PC-9 (cell line): ENCODE results near the gene ABCC12. TPM values are rescaled to one million over a fixed set of nuclear protein-coding genes. Genes with fewer than 3 reads are reported as not detected.

Experiments used
- BruUV-seq: library from RNA; stranded (reverse); fragments of 400-500 nt; replicated peaks from 2 replicates; lab custom pipeline; 2021; lab: Mats Ljungman, UMichigan
- CTCF ChIA-PET: fragments of 300-600 bp; sonication (Branson Sonifier 250); formaldehyde crosslinking; loops from one replicate; lab custom pipeline; 2022; ENCODE audit warnings: antibody characterized with exemption; lab: Charles Lee
- POLR2A ChIA-PET: fragments of 300-600 bp; sonication (Branson Sonifier 250); formaldehyde crosslinking; loops from one replicate; lab custom pipeline; 2022; ENCODE audit warnings: antibody characterized with exemption; ENCODE audit not compliant: unreplicated experiment; lab: Charles Lee
- DNase-seq, 2 experiments: peaks; one replicate each; pipeline versions ENCODE4 v3.0.0 to v3.0.0-alpha.2; 2015 to 2022; ENCODE audit warnings: mixed read lengths in 1 of 2
- H2AFZ ChIP-seq: fragments of 200-600 bp; sonication (generic); 2 replicates; pipeline ENCODE4 v1.8.1; 2017; ENCODE audit warnings: antibody characterized with exemption
- H3F3A ChIP-seq: fragments of 200-600 bp; sonication (generic); 2 replicates; pipeline ENCODE4 v1.8.1; 2017; ENCODE audit warnings: antibody characterized with exemption, mild to moderate bottlenecking, low read depth; ENCODE audit not compliant: insufficient read depth
- H3K27ac ChIP-seq: fragments of 200-600 bp; sonication (generic); 2 replicates; pipeline ENCODE4 v1.6.1; 2016; ENCODE audit warnings: mixed run types
- H3K27me3 ChIP-seq: fragments of 200-600 bp; sonication (generic); 2 replicates; pipeline ENCODE4 v1.6.1; 2016; ENCODE audit warnings: low read depth, mixed run types; ENCODE audit not compliant: insufficient read depth
- H3K36me3 ChIP-seq: fragments of 200-600 bp; sonication (generic); 2 replicates; pipeline ENCODE4 v1.6.1; 2016; ENCODE audit warnings: low read depth, mixed run types
- H3K4me1 ChIP-seq: fragments of 200-600 bp; sonication (generic); replicated peaks from 2 replicates; pipeline ENCODE4 v1.6.1; 2016; ENCODE audit warnings: mixed run types; ENCODE audit not compliant: insufficient read depth
- H3K4me2 ChIP-seq: fragments of 200-600 bp; sonication (generic); 2 replicates; pipeline ENCODE4 v1.6.1; 2017; ENCODE audit warnings: mixed run types
- H3K4me3 ChIP-seq: fragments of 200-600 bp; sonication (generic); 2 replicates; pipeline ENCODE4 v1.6.1; 2016; ENCODE audit warnings: mixed run types
- H3K79me2 ChIP-seq: fragments of 200-600 bp; sonication (generic); 2 replicates; pipeline ENCODE4 v1.6.1; 2017; ENCODE audit warnings: low read depth, mixed run types
- H3K9me2 ChIP-seq: fragments of 200-600 bp; sonication (generic); 2 replicates; pipeline ENCODE4 v1.8.1; 2017; ENCODE audit warnings: mild to moderate bottlenecking; ENCODE audit not compliant: insufficient read depth
- H3K9me3 ChIP-seq: fragments of 200-600 bp; sonication (generic); 2 replicates; pipeline ENCODE4 v1.8.1; 2016; ENCODE audit warnings: low read depth; ENCODE audit not compliant: insufficient read depth
- H4K20me1 ChIP-seq: fragments of 200-600 bp; sonication (generic); 2 replicates; pipeline ENCODE4 v1.8.1; 2017; ENCODE audit not compliant: insufficient read depth
- CTCF ChIP-seq: fragments of 200-600 bp; sonication (generic); conservative IDR thresholded peaks from 2 replicates; pipeline ENCODE4 v1.6.1; 2017; ENCODE audit warnings: mixed run types, antibody characterized with exemption, mild to moderate bottlenecking, moderate library complexity
- EZH2 ChIP-seq: fragments of 200-600 bp; sonication (generic); IDR thresholded peaks from 2 replicates; pipeline ENCODE4 v1.8.0; 2017; ENCODE audit warnings: antibody characterized with exemption, low read depth
- intact Hi-C: fragments of 100-400 bp; cut with micrococcal nuclease; formaldehyde crosslinking; loops from one replicate; pipeline ENCODE4 v1.10.0; 2022; ENCODE audit not compliant: unreplicated experiment
- total RNA-seq: library from RNA; stranded (reverse); gene quantifications from 2 replicates; pipeline ENCODE4 v1.2.3, GENCODE V29; 2021

The ABCC12 gene
- total RNA-seq, 1 experiment from 2014 or later = not detected

GRCh38 chr16:48146710-48147109 lies 9.1 kb downstream of the ABCC12 start:
- peaks cover 4% of the 10 kb centered on the region; the same call in 1 of the 2 replicates for H3K36me3 ChIP-seq
- no peaks in the 10 kb centered on the region for H3K27me3 ChIP-seq
- no peak overlapping the region for H3K4me3 ChIP-seq
- intact Hi-C loops = no loop called here
- no peaks in the 10 kb centered on the region for H3F3A ChIP-seq
- ChIA-PET CTCF (no interaction called here), POLR2A (no interaction called here)
- no peaks in the 10 kb centered on the region for H3K4me1 ChIP-seq
- H4K20me1 ChIP-seq = no peaks in the 10 kb centered on the region
- no peaks in the 10 kb centered on the region for H3K9me2 ChIP-seq
- H3K27ac ChIP-seq = no peak overlapping the region
- no TSS peak for BruUV-seq
- H3K79me2 ChIP-seq = no peaks in the 10 kb centered on the region
- no peak for TF ChIP-seq EZH2
- TF ChIP-seq CTCF = no peak
- no peak overlapping the region for H2AFZ ChIP-seq
- H3K9me3 ChIP-seq = peaks cover 5% of the 10 kb centered on the region; the same call in 1 of the 2 replicates
- no peak for DNase-seq
- H3K4me2 ChIP-seq = no peak overlapping the region

GRCh38 chr16:48146131-48146530 lies 9.7 kb downstream of the ABCC12 start:
- peaks cover 5% of the 10 kb centered on the region; the same call in 1 of the 2 replicates for H3K9me3 ChIP-seq
- no peak overlapping the region for H2AFZ ChIP-seq
- TF ChIP-seq CTCF (no peak), EZH2 (no peak)
- peaks cover 4% of the 10 kb centered on the region; the same call in 1 of the 2 replicates for H3K36me3 ChIP-seq
- no peak overlapping the region for H3K27ac ChIP-seq
- no peaks in the 10 kb centered on the region for H3K4me1 ChIP-seq
- no peaks in the 10 kb centered on the region for H3K27me3 ChIP-seq
- ChIA-PET POLR2A (interaction anchor here (0.6 kb wide), 1 partner anchor 371 kb away, joined by 4 read pairs; no protein-coding TSS in a partner anchor), CTCF (no interaction called here)
- H3K79me2 ChIP-seq = no peaks in the 10 kb centered on the region
- H3K9me2 ChIP-seq = no peaks in the 10 kb centered on the region
- intact Hi-C loops = no loop called here
- no peak overlapping the region for H3K4me3 ChIP-seq
- BruUV-seq = no TSS peak
- H3F3A ChIP-seq = no peaks in the 10 kb centered on the region
- H4K20me1 ChIP-seq = no peaks in the 10 kb centered on the region
- DNase-seq = no peak
- H3K4me2 ChIP-seq = no peak overlapping the region

- no peak for DNase-seq
Measured at GRCh38 chr16:48143812-48144368, 11.9 kb downstream of the ABCC12 start.

More at GRCh38 chr16:48143812-48144368, 11.9 kb downstream of the ABCC12 start:
- Histone ChIP-seq H4K20me1 (no peaks in the 10 kb centered on the region), H3K36me3 (no peaks in the 10 kb centered on the region), H2AFZ (no peak overlapping the region), H3F3A (no peaks in the 10 kb centered on the region), H3K4me1 (no peaks in the 10 kb centered on the region), H3K9me3 (no peaks in the 10 kb centered on the region), H3K27ac (no peak overlapping the region), H3K9me2 (no peaks in the 10 kb centered on the region), H3K27me3 (no peaks in the 10 kb centered on the region), H3K4me2 (no peak overlapping the region), H3K4me3 (no peak overlapping the region), H3K79me2 (no peaks in the 10 kb centered on the region)
- ChIA-PET POLR2A (no interaction called here), CTCF (no interaction called here)
- intact Hi-C loops = no loop called here
- BruUV-seq = no TSS peak
- TF ChIP-seq EZH2 (no peak), CTCF (no peak)
